OCI-LY7 (cell line): ENCODE data around the gene HS3ST4. TPM values are rescaled to one million over a fixed set of nuclear protein-coding genes. Genes with fewer than 3 reads are reported as not detected.

ENCODE experiments used
- BruUV-seq: library from RNA; stranded (reverse); fragments of 400-500 nt; replicated peaks from 2 replicates; lab custom pipeline; 2021; lab: Mats Ljungman, UMichigan
- CTCF ChIA-PET: fragments of 300-600 bp; sonication (Branson Sonifier 250); formaldehyde crosslinking; loops from one replicate; lab custom pipeline; 2022; ENCODE audit warnings: antibody characterized with exemption; ENCODE audit not compliant: unreplicated experiment; lab: Charles Lee
- POLR2A ChIA-PET: fragments of 300-600 bp; sonication (Branson Sonifier 250); formaldehyde crosslinking; loops from one replicate; lab custom pipeline; 2022; ENCODE audit warnings: antibody characterized with exemption; lab: Charles Lee
- DNase-seq: peaks from one replicate; pipeline ENCODE4 v3.0.0-alpha.2; 2015; ENCODE audit warnings: low spot score
- H2AFZ ChIP-seq: fragments of 200-600 bp; sonication (generic), shearing (Covaris generic); 2 replicates; pipeline ENCODE4 v1.6.1; 2014; ENCODE audit warnings: mild to moderate bottlenecking, antibody characterized with exemption, low read length, moderate library complexity
- H3K27ac ChIP-seq: fragments of 200-600 bp; sonication (generic); 2 replicates; pipeline ENCODE4 v1.5.1; 2014; ENCODE audit warnings: mixed run types, low read depth, mild to moderate bottlenecking, moderate library complexity, low read length, inconsistent platforms; ENCODE audit not compliant: poor library complexity, severe bottlenecking
- H3K36me3 ChIP-seq: fragments of 200-600 bp; sonication (generic); 2 replicates; pipeline ENCODE4 v1.6.1; 2014; ENCODE audit warnings: mild to moderate bottlenecking, antibody characterized with exemption, low read length, moderate library complexity, mixed read lengths; ENCODE audit not compliant: insufficient read depth
- H3K4me1 ChIP-seq: fragments of 200-600 bp; sonication (generic); 2 replicates; pipeline ENCODE4 v1.5.1; 2014; ENCODE audit warnings: mild to moderate bottlenecking, low read length; ENCODE audit not compliant: insufficient read depth, poor library complexity, severe bottlenecking
- H3K4me2 ChIP-seq: fragments of 200-600 bp; sonication (generic); 2 replicates; pipeline ENCODE4 v1.6.1; 2014; ENCODE audit warnings: mild to moderate bottlenecking, low read length
- H3K4me3 ChIP-seq: fragments of 200-600 bp; sonication (generic); 2 replicates; pipeline ENCODE4 v1.5.1; 2014; ENCODE audit warnings: mild to moderate bottlenecking, low read depth, low read length; ENCODE audit not compliant: poor library complexity, severe bottlenecking
- H3K79me2 ChIP-seq: fragments of 200-600 bp; sonication (generic); 2 replicates; pipeline ENCODE4 v1.6.1; 2016; ENCODE audit warnings: low read depth, mild to moderate bottlenecking, low read length, moderate library complexity, mixed read lengths; ENCODE audit not compliant: insufficient read depth
- H3K9me2 ChIP-seq: fragments of 200-600 bp; sonication (generic); 2 replicates; pipeline ENCODE4 v1.6.1; 2016; ENCODE audit warnings: mild to moderate bottlenecking, low read length, mixed read lengths; ENCODE audit not compliant: insufficient read depth
- H3K9me3 ChIP-seq: fragments of 200-600 bp; sonication (generic); 2 replicates; pipeline ENCODE4 v1.6.1; 2014; ENCODE audit warnings: mild to moderate bottlenecking, mixed run types, low read length, mixed read lengths
- H4K20me1 ChIP-seq: fragments of 200-600 bp; sonication (generic); 2 replicates; pipeline ENCODE4 v1.6.1; 2014; ENCODE audit warnings: mild to moderate bottlenecking, antibody characterized with exemption, low read length, moderate library complexity, mixed read lengths; ENCODE audit not compliant: insufficient read depth
- EZH2phosphoT487 ChIP-seq: fragments of 200-600 bp; sonication (generic); IDR thresholded peaks from 2 replicates; pipeline ENCODE4 v1.6.1; 2018; ENCODE audit warnings: low read depth, borderline replicate concordance, mild to moderate bottlenecking, mixed run types, antibody characterized with exemption, low read length, moderate library complexity, mixed read lengths
- intact Hi-C: fragments of 100-400 bp; cut with micrococcal nuclease; formaldehyde crosslinking; loops from one replicate; pipeline ENCODE4 v1.10.0; 2022; ENCODE audit not compliant: unreplicated experiment
- total RNA-seq, 2 experiments: library from RNA; depleted of rRNA in 1 of 2; stranded (reverse); fragments of >200 nt in 1 of 2; shearing (Covaris generic) in 1 of 2; gene quantifications; 2 replicates each; pipeline ENCODE4 v1.2.3, GENCODE V29; 2014 to 2022
- TF ChIP-seq, protein P1 (sequence below): fragments of 200-600 bp; sonication (generic); conservative IDR thresholded peaks from 2 replicates; pipeline ENCODE4 v1.5.1; 2014; ENCODE audit warnings: mild to moderate bottlenecking, antibody characterized with exemption, low read length, moderate library complexity, mixed read lengths

Gene HS3ST4
- total RNA-seq, 2 experiments from 2014 or later, result not detected

DNA sequence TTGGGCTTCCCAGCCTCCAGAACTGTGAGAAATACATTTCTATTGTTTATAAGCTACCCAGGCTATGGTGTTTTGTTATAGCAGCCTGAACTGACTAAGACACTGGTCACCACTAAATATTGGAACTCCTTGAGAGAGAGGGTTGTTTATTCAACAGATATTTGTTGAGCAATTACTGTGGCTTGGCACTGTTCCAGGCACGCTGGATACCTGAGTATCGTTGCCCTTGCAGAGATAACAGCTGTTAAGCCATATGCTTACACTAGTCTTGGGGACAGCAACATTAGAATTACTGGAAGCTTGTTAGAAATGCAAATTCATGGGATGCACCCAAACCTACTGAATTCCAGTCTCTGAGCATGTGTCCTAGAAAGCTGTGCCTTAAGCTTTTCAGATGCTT is 230.7 kb downstream of the HS3ST4 start:
- H3K4me2 ChIP-seq, result no peak overlapping the region
- intact Hi-C loops, result no loop called here
- no peaks in the 10 kb centered on the region for H3K79me2 ChIP-seq
- TF ChIP-seq, protein P1, sequence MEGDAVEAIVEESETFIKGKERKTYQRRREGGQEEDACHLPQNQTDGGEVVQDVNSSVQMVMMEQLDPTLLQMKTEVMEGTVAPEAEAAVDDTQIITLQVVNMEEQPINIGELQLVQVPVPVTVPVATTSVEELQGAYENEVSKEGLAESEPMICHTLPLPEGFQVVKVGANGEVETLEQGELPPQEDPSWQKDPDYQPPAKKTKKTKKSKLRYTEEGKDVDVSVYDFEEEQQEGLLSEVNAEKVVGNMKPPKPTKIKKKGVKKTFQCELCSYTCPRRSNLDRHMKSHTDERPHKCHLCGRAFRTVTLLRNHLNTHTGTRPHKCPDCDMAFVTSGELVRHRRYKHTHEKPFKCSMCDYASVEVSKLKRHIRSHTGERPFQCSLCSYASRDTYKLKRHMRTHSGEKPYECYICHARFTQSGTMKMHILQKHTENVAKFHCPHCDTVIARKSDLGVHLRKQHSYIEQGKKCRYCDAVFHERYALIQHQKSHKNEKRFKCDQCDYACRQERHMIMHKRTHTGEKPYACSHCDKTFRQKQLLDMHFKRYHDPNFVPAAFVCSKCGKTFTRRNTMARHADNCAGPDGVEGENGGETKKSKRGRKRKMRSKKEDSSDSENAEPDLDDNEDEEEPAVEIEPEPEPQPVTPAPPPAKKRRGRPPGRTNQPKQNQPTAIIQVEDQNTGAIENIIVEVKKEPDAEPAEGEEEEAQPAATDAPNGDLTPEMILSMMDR, result no peak
- no peak for TF ChIP-seq EZH2phosphoT487
- ChIA-PET CTCF (no interaction called here), POLR2A (no interaction called here)
- no peak overlapping the region for H3K27ac ChIP-seq
- H4K20me1 ChIP-seq, result no peaks in the 10 kb centered on the region
- no peaks in the 10 kb centered on the region for H3K9me2 ChIP-seq
- H3K36me3 ChIP-seq, result no peaks in the 10 kb centered on the region
- no peak overlapping the region for H3K4me3 ChIP-seq
- no TSS peak for BruUV-seq
- H2AFZ ChIP-seq, result no peak overlapping the region
- H3K9me3 ChIP-seq, result no peaks in the 10 kb centered on the region
- DNase-seq, result no peak
- no peaks in the 10 kb centered on the region for H3K4me1 ChIP-seq

GRCh38 chr16:25925421-25925820 is 233.7 kb downstream of the HS3ST4 start:
- Histone ChIP-seq H3K4me3 (no peak overlapping the region), H4K20me1 (no peaks in the 10 kb centered on the region), H3K27ac (no peak overlapping the region), H3K79me2 (no peaks in the 10 kb centered on the region), H2AFZ (no peak overlapping the region), H3K9me3 (no peaks in the 10 kb centered on the region), H3K4me1 (no peaks in the 10 kb centered on the region), H3K4me2 (no peak overlapping the region), H3K9me2 (no peaks in the 10 kb centered on the region), H3K36me3 (no peaks in the 10 kb centered on the region)
- no peak for DNase-seq
- TF ChIP-seq EZH2phosphoT487, result no peak
- TF ChIP-seq, protein P1, result no peak
- intact Hi-C loops, result no loop called here
- no TSS peak for BruUV-seq
- ChIA-PET POLR2A (no interaction called here), CTCF (no interaction called here)

DNA sequence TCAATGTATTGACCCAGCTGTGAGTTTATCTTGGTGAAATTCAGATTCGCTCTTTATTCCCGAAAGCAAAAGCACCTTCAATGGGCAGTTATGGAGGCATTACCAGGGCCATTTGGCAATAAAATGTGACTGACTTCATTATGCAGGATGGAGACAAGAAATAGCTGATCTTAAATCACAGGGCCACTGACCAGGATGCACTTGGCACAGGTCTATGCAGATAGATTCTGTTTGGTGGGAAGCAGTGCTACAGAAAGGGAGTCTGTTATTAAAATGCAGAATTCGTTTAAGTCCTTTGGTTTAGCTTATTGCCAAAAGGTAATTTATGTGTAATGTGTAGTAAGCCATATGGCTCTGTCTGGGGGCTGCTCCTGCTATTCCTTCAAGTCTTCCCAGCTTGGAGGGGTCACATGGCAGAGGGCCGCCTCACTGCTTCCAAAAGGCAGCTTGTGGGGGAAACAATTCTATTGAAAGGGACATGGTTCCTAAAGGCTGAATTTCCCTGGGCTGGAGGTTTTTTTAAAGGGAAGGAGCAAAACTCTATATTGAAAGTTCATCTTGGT is 239.8 kb downstream of the HS3ST4 start:
- Histone ChIP-seq H3K4me3 (no peak overlapping the region), H4K20me1 (no peaks in the 10 kb centered on the region), H3K9me3 (no peaks in the 10 kb centered on the region), H3K9me2 (no peaks in the 10 kb centered on the region), H3K36me3 (no peaks in the 10 kb centered on the region), H3K79me2 (no peaks in the 10 kb centered on the region), H3K27ac (no peak overlapping the region), H3K4me1 (no peaks in the 10 kb centered on the region), H2AFZ (no peak overlapping the region), H3K4me2 (no peak overlapping the region)
- intact Hi-C loops, result no loop called here
- no TSS peak for BruUV-seq
- DNase-seq, result no peak
- ChIA-PET CTCF (no interaction called here), POLR2A (no interaction called here)
- TF ChIP-seq, protein P1, result no peak
- TF ChIP-seq EZH2phosphoT487, result no peak
